ENCODE measurements around the gene MGAT5. TPM values are rescaled to one million over a fixed set of nuclear protein-coding genes. Genes with fewer than 3 reads are reported as not detected.

Gene MGAT5
- total RNA-seq, 2 experiments from 2014 or later = 60.8 to 68.0 TPM

- Histone ChIP-seq H3K27ac (ENCODE audit: low read depth, low read length, poor library complexity, severe bottlenecking) (no peak overlapping the region), H3K79me2 (ENCODE audit: insufficient read depth, low read depth, low read length) (no peaks in the 10 kb centered on the region), H2AFZ (ENCODE audit: low read length) (no peak overlapping the region), H3K4me1 (ENCODE audit: insufficient read depth, low read length, poor library complexity, severe bottlenecking) (no peaks in the 10 kb centered on the region), H4K20me1 (ENCODE audit: insufficient read depth, low read length) (no peaks in the 10 kb centered on the region), H3K4me3 (ENCODE audit: low read depth, low read length, poor library complexity, severe bottlenecking) (no peak overlapping the region), H3K36me3 (ENCODE audit: insufficient read depth, low read length) (peaks cover 5% of the 10 kb centered on the region; the same call in 1 of the 2 replicates), H3K4me2 (ENCODE audit: low read length) (no peak overlapping the region), H3K9me2 (ENCODE audit: insufficient read depth, low read length) (no peaks in the 10 kb centered on the region), H3K9me3 (ENCODE audit: low read length) (no peaks in the 10 kb centered on the region)
- intact Hi-C loops (cut with micrococcal nuclease; ENCODE audit: unreplicated experiment) = no loop called here
- POLR2A ChIA-PET = no interaction called here
- CTCF ChIA-PET (ENCODE audit: unreplicated experiment) = no interaction called here
- no peak for DNase-seq (ENCODE audit: low spot score)
- no TSS peak for BruUV-seq (replicated peaks)
- TF ChIP-seq CTCF (conservative IDR thresholded peaks at IDR 0.05; ENCODE audit: low read length) (no peak), EZH2phosphoT487 (IDR thresholded peaks at IDR 0.05; ENCODE audit: borderline replicate concordance, low read depth, low read length) (no peak)
Measured at GRCh38 chr2:134453476-134453875, 199.6 kb downstream of the MGAT5 start.

DNA sequence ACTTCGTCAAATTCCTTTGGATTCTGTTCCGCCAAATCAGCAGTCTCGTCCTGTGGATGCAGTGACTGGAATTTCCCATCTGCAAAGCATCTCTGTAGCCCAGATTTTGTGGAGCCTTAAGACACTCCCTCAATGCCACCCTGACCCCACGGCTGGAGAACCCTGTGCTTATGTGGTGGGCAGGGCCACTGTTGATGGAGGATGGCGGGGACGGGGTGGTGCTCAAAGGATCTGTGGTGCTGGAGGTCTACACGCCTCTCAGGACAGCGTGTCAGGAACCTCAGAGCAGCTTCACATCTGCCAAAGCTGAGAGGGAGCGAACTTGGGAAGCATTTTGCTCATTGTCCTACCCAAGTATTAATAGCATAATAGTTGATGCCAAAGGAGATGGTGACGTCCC is 200.1 kb downstream of the MGAT5 start:
- H3K36me3 ChIP-seq (ENCODE audit: insufficient read depth, low read length) = peaks cover 5% of the 10 kb centered on the region; the same call in 1 of the 2 replicates
- no peak overlapping the region for H3K27ac ChIP-seq (ENCODE audit: low read depth, low read length, poor library complexity, severe bottlenecking)
- no peak overlapping the region for H3K4me2 ChIP-seq (ENCODE audit: low read length)
- H2AFZ ChIP-seq (ENCODE audit: low read length) = no peak overlapping the region
- ChIA-PET CTCF (ENCODE audit: unreplicated experiment) (interaction anchor here (0.6 to 1.7 kb wide), 2 partner anchors 33 to 1822 kb away, joined by 3 read pairs; no protein-coding TSS in a partner anchor), POLR2A (no interaction called here)
- intact Hi-C loops (cut with micrococcal nuclease; ENCODE audit: unreplicated experiment) = no loop called here
- no peaks in the 10 kb centered on the region for H4K20me1 ChIP-seq (ENCODE audit: insufficient read depth, low read length)
- H3K79me2 ChIP-seq (ENCODE audit: insufficient read depth, low read depth, low read length) = no peaks in the 10 kb centered on the region
- H3K4me3 ChIP-seq (ENCODE audit: low read depth, low read length, poor library complexity, severe bottlenecking) = no peak overlapping the region
- DNase-seq (ENCODE audit: low spot score) = no peak
- no peak for TF ChIP-seq EZH2phosphoT487 (IDR thresholded peaks at IDR 0.05; ENCODE audit: borderline replicate concordance, low read depth, low read length)
- TF ChIP-seq CTCF (conservative IDR thresholded peaks at IDR 0.05; ENCODE audit: low read length) = no peak
- BruUV-seq (replicated peaks) = no TSS peak
- H3K9me3 ChIP-seq (ENCODE audit: low read length) = no peaks in the 10 kb centered on the region
- no peaks in the 10 kb centered on the region for H3K4me1 ChIP-seq (ENCODE audit: insufficient read depth, low read length, poor library complexity, severe bottlenecking)
- H3K9me2 ChIP-seq (ENCODE audit: insufficient read depth, low read length) = no peaks in the 10 kb centered on the region

GRCh38 chr2:134454426-134454825 is 200.6 kb downstream of the MGAT5 start:
- Histone ChIP-seq H3K27ac (ENCODE audit: low read depth, low read length, poor library complexity, severe bottlenecking) (no peak overlapping the region), H3K79me2 (ENCODE audit: insufficient read depth, low read depth, low read length) (no peaks in the 10 kb centered on the region), H4K20me1 (ENCODE audit: insufficient read depth, low read length) (no peaks in the 10 kb centered on the region), H3K4me2 (ENCODE audit: low read length) (no peak overlapping the region), H3K4me1 (ENCODE audit: insufficient read depth, low read length, poor library complexity, severe bottlenecking) (no peaks in the 10 kb centered on the region), H3K9me3 (ENCODE audit: low read length) (no peaks in the 10 kb centered on the region), H3K36me3 (ENCODE audit: insufficient read depth, low read length) (peaks cover 5% of the 10 kb centered on the region; the same call in 1 of the 2 replicates), H2AFZ (ENCODE audit: low read length) (no peak overlapping the region), H3K4me3 (ENCODE audit: low read depth, low read length, poor library complexity, severe bottlenecking) (no peak overlapping the region), H3K9me2 (ENCODE audit: insufficient read depth, low read length) (no peaks in the 10 kb centered on the region)
- intact Hi-C loops (cut with micrococcal nuclease; ENCODE audit: unreplicated experiment) = no loop called here
- CTCF ChIA-PET (ENCODE audit: unreplicated experiment) = interaction anchor here (0.6 to 1.7 kb wide), 2 partner anchors 33 to 1822 kb away, joined by 3 read pairs; no protein-coding TSS in a partner anchor
- BruUV-seq (replicated peaks) = no TSS peak
- POLR2A ChIA-PET = no interaction called here
- TF ChIP-seq CTCF (conservative IDR thresholded peaks at IDR 0.05; ENCODE audit: low read length) (no peak), EZH2phosphoT487 (IDR thresholded peaks at IDR 0.05; ENCODE audit: borderline replicate concordance, low read depth, low read length) (no peak)
- DNase-seq (ENCODE audit: low spot score) = no peak
